Large intestine (tissue), 3 donors: ENCODE results near the gene P2RX7. TPM values are rescaled to one million over a fixed set of nuclear protein-coding genes. Genes with fewer than 3 reads are reported as not detected.
"Not testable (repeated sequence)": the region's sequence is repeated elsewhere in the genome, so short reads cannot be mapped to it uniquely, and the experiment has no call there.

Experiments
- DNase-seq, 2 donors: peaks; one replicate each; pipeline versions ENCODE4 v3.0.0 to v3.0.0-alpha.2; 2013
- H3K27ac ChIP-seq: one replicate; pipeline ENCODE4 v1.5.1; 2013; ENCODE audit warnings: low read length
- H3K27me3 ChIP-seq: 2 replicates; pipeline ENCODE4 v1.6.1; 2013; ENCODE audit warnings: low read length; ENCODE audit not compliant: control insufficient read depth, insufficient read depth
- H3K36me3 ChIP-seq: 2 replicates; pipeline ENCODE4 v1.6.1; 2013; ENCODE audit warnings: low read length; ENCODE audit not compliant: control insufficient read depth, insufficient read depth
- H3K4me1 ChIP-seq: one replicate; pipeline ENCODE4 v1.6.1; 2013; ENCODE audit warnings: low read length; ENCODE audit not compliant: control insufficient read depth, insufficient read depth
- H3K4me3 ChIP-seq: one replicate; pipeline ENCODE4 v1.5.1; 2013; ENCODE audit warnings: low read length
- H3K9me3 ChIP-seq: one replicate; pipeline ENCODE4 v1.6.1; 2013; ENCODE audit warnings: mild to moderate bottlenecking, low read depth, low read length, moderate library complexity; ENCODE audit not compliant: control insufficient read depth
- WGBS: methylation state at CpG from one replicate; pipeline ENCODE4 v1.1.5; 2013; ENCODE audit warnings: low lambda C conversion rate; ENCODE audit not compliant: insufficient coverage; 5-methylcytosine and 5-hydroxymethylcytosine counted together
- polyA plus RNA-seq: library from polyadenylated mRNA; unstranded; fragments of 120-200 nt; gene quantifications from one replicate; pipeline ENCODE4 v1.2.1, GENCODE V29; 2013

Gene P2RX7
- polyA plus RNA-seq, 1 donor: 1.3 TPM

GRCh38 chr12:121158728-121159351 lies 26.2 kb downstream of the P2RX7 start:
- not testable (repeated sequence) for H3K27ac ChIP-seq, H3K36me3 ChIP-seq, H3K9me3 ChIP-seq, H3K27me3 ChIP-seq, H3K4me3 ChIP-seq, DNase-seq, H3K4me1 ChIP-seq
- no CpG with 5 or more reads among the region's 5 CpGs for WGBS

GRCh38 chr12:121159467-121160307 lies 27.0 kb downstream of the P2RX7 start:
- no peak overlapping the region for H3K27ac ChIP-seq
- H3K9me3 ChIP-seq: no peaks in the 10 kb centered on the region
- no peaks in the 10 kb centered on the region for H3K36me3 ChIP-seq
- H3K4me3 ChIP-seq: no peak overlapping the region
- DNase-seq: no peak
- 76% methylated on average over 3 of the region's 7 CpGs for WGBS
- H3K27me3 ChIP-seq: no peaks in the 10 kb centered on the region
- no peaks in the 10 kb centered on the region for H3K4me1 ChIP-seq

- no peaks in the 10 kb centered on the region for H3K4me1 ChIP-seq
- no peak for DNase-seq
- no peaks in the 10 kb centered on the region for H3K27me3 ChIP-seq
- H3K27ac ChIP-seq: no peak overlapping the region
- no peaks in the 10 kb centered on the region for H3K9me3 ChIP-seq
- no CpG with 5 or more reads among the region's 10 CpGs for whole genome bisulfite sequencing
- no peaks in the 10 kb centered on the region for H3K36me3 ChIP-seq
- no peak overlapping the region for H3K4me3 ChIP-seq
Measured at GRCh38 chr12:121162384-121162783, 29.7 kb downstream of the P2RX7 start.

- 100% methylated on average over 1 of the region's 2 CpGs for whole genome bisulfite sequencing
- no peak overlapping the region for H3K27ac ChIP-seq
- DNase-seq: no peak
- no peaks in the 10 kb centered on the region for H3K36me3 ChIP-seq
- no peak overlapping the region for H3K4me3 ChIP-seq
- no peaks in the 10 kb centered on the region for H3K4me1 ChIP-seq
- no peaks in the 10 kb centered on the region for H3K27me3 ChIP-seq
- no peaks in the 10 kb centered on the region for H3K9me3 ChIP-seq
Measured at GRCh38 chr12:121162985-121163384, 30.3 kb downstream of the P2RX7 start.

GRCh38 chr12:121164839-121165238 lies 32.2 kb downstream of the P2RX7 start:
- DNase-seq, H3K36me3 ChIP-seq, H3K4me1 ChIP-seq, H3K9me3 ChIP-seq, H3K27ac ChIP-seq, H3K4me3 ChIP-seq, H3K27me3 ChIP-seq: not testable (repeated sequence)
- WGBS: no CpG with 5 or more reads among the region's 6 CpGs

- no peaks in the 10 kb centered on the region for H3K36me3 ChIP-seq
- WGBS: no CpG with 5 or more reads among the region's 9 CpGs
- no peaks in the 10 kb centered on the region for H3K4me1 ChIP-seq
- H3K9me3 ChIP-seq: no peaks in the 10 kb centered on the region
- H3K27ac ChIP-seq: no peak overlapping the region
- H3K4me3 ChIP-seq: no peak overlapping the region
- no peak for DNase-seq
- H3K27me3 ChIP-seq: no peaks in the 10 kb centered on the region
Measured at GRCh38 chr12:121165316-121165715, 32.6 kb downstream of the P2RX7 start.

GRCh38 chr12:121166356-121166755 lies 33.7 kb downstream of the P2RX7 start:
- H3K27me3 ChIP-seq: no peaks in the 10 kb centered on the region
- no peaks in the 10 kb centered on the region for H3K36me3 ChIP-seq
- no peak overlapping the region for H3K4me3 ChIP-seq
- no peaks in the 10 kb centered on the region for H3K4me1 ChIP-seq
- no peak overlapping the region for H3K27ac ChIP-seq
- WGBS: no CpG with 5 or more reads among the region's 1 CpG
- no peaks in the 10 kb centered on the region for H3K9me3 ChIP-seq
- no peak for DNase-seq

- H3K36me3 ChIP-seq: no peaks in the 10 kb centered on the region
- H3K27ac ChIP-seq: no peak overlapping the region
- no peak for DNase-seq
- H3K4me1 ChIP-seq: no peaks in the 10 kb centered on the region
- no peak overlapping the region for H3K4me3 ChIP-seq
- WGBS: 60% methylated on average over 1 of the region's 14 CpGs
- no peaks in the 10 kb centered on the region for H3K27me3 ChIP-seq
- H3K9me3 ChIP-seq: no peaks in the 10 kb centered on the region
Measured at GRCh38 chr12:121167232-121167820, 34.6 kb downstream of the P2RX7 start.

GRCh38 chr12:121167951-121168350 lies 35.3 kb downstream of the P2RX7 start:
- Histone ChIP-seq H3K4me1 (no peaks in the 10 kb centered on the region), H3K4me3 (no peak overlapping the region), H3K36me3 (no peaks in the 10 kb centered on the region), H3K27ac (no peak overlapping the region), H3K9me3 (no peaks in the 10 kb centered on the region), H3K27me3 (no peaks in the 10 kb centered on the region)
- no CpG with 5 or more reads among the region's 3 CpGs for WGBS
- no peak for DNase-seq

- no peaks in the 10 kb centered on the region for H3K36me3 ChIP-seq
- H3K4me1 ChIP-seq: no peaks in the 10 kb centered on the region
- WGBS: no CpG with 5 or more reads among the region's 5 CpGs
- H3K9me3 ChIP-seq: no peaks in the 10 kb centered on the region
- H3K27ac ChIP-seq: no peak overlapping the region
- no peak for DNase-seq
- H3K27me3 ChIP-seq: no peaks in the 10 kb centered on the region
- H3K4me3 ChIP-seq: no peak overlapping the region
Measured at GRCh38 chr12:121170151-121170550, 37.5 kb downstream of the P2RX7 start.
